Peyer's patch (tissue), 4 donors: ENCODE data around the gene STK38L.

Experiments
- CTCF ChIP-seq, 6 experiments: fragments of 450-650 bp in 4 of 6; fragments of 200-600 bp in 2 of 6; sonication (generic) in 1 of 6; IDR thresholded peaks; one replicate each; pipeline ENCODE4 v1.5.1; 2017 to 2019; ENCODE audit warnings: antibody characterized with exemption in 6 of 6, mild to moderate bottlenecking in 3 of 6, moderate library complexity in 1 of 6
- POLR2A ChIP-seq, 2 donors: fragments of 450-650 bp; IDR thresholded peaks; one replicate each; pipeline ENCODE4 v1.5.1; 2017; ENCODE audit warnings: antibody characterized with exemption in 2 of 2, mild to moderate bottlenecking in 2 of 2, moderate library complexity in 2 of 2

- TF ChIP-seq CTCF (IDR thresholded peaks at IDR 0.05) (no peak), POLR2A (IDR thresholded peaks at IDR 0.05) (no peak)
These were observed 117.3 kb downstream of the STK38L start for GRCh38 chr12:27361372-27361771.
